Eye (tissue), 1 donor: Measurements from ENCODE around the gene NKD1.
A peak's percentile ranks its signal among the peaks of the same experiment; 100 is the strongest.

Experiments
- DNase-seq: peaks from one replicate; pipeline ENCODE4 v3.0.0-alpha.2; 2015

NKD1 gene

GRCh38 chr16:50602531-50603205 is 54.5 kb downstream of the NKD1 start:
- no peak for DNase-seq

GRCh38 chr16:50603206-50604064 is 55.2 kb downstream of the NKD1 start:
- DNase-seq: peak; percentile 54

GRCh38 chr16:50604065-50604418 is 55.8 kb downstream of the NKD1 start:
- no peak for DNase-seq

GRCh38 chr16:50604610-50605009 is 56.4 kb downstream of the NKD1 start:
- no peak for DNase-seq

- DNase-seq: no peak
These were observed 57.7 kb downstream of the NKD1 start for GRCh38 chr16:50605733-50606430.

- no peak for DNase-seq
These were observed 58.3 kb downstream of the NKD1 start for GRCh38 chr16:50606431-50607050.

DNA sequence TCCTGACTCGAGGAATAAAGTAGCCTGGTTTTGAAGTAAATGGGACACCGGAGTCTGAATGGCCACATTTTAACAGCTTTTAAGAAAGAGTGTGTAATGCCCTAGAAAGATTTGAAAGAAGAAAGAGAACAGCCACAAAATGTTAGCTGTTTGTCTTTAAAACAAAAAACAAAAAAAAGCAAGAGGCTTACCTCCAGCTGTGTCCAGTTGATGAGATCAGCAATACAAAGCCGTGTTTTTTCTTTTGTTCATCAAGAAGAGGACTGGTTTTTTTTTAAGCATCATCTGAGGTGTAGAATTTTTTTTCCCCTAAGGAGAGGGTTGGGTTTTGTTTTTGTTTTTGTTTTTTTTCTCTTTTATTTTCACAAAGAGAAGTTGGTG is 58.8 kb downstream of the NKD1 start:
- no peak for DNase-seq

GRCh38 chr16:50607447-50607846 is 59.3 kb downstream of the NKD1 start:
- DNase-seq: no peak

DNA sequence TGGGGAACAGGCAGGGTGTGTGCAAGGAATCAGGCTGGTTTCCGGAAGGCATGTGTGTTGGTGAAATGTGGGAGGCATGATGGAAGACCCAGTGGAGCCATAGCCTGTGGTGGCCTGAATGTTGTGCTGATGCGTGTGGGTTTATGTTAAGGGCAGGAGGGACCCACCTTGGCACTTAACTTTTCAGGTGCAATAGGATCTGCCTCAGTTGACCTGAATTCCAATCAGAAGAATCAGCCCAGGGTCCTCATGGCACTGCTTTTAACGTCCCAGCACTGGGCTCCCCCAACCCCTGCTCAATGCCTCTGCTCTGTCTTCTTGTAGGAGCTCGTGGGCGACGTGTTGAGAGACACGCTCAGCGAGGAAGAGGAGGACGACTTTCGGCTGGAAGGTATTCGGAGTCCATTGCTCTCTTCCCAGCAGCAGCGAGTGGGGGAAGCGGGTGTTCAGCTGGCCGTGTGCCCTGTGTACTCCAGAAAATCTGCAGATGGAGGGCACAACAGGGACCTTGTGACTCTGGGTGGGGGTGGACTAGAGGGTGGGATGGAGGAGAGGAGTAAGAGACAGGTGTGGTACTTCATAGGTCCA is 59.9 kb downstream of the NKD1 start:
- no peak for DNase-seq

- no peak for DNase-seq
These were observed 60.9 kb downstream of the NKD1 start for GRCh38 chr16:50609049-50609448.

DNA sequence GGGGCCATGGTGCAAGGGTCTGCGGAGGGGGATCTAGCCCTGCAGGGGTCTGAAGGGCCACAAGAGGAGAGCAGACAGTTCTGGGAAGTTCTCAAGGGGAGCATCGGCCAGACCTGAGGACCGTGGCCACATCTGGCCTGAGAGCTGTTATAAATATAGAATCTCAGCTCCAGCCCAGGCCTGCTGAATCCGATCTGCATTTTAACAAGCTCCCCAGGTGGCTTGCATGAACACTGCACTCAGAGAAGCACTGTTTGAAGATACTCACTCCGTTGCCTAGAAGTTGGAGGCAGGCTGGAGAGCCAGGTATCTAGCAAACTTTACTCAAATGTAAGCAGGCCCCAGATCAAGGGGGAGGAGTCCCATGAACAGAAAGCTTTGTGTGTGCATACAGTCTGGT is 61.3 kb downstream of the NKD1 start:
- DNase-seq: no peak

GRCh38 chr16:50610331-50611262 is 62.4 kb downstream of the NKD1 start:
- DNase-seq: peak; percentile 67

DNA sequence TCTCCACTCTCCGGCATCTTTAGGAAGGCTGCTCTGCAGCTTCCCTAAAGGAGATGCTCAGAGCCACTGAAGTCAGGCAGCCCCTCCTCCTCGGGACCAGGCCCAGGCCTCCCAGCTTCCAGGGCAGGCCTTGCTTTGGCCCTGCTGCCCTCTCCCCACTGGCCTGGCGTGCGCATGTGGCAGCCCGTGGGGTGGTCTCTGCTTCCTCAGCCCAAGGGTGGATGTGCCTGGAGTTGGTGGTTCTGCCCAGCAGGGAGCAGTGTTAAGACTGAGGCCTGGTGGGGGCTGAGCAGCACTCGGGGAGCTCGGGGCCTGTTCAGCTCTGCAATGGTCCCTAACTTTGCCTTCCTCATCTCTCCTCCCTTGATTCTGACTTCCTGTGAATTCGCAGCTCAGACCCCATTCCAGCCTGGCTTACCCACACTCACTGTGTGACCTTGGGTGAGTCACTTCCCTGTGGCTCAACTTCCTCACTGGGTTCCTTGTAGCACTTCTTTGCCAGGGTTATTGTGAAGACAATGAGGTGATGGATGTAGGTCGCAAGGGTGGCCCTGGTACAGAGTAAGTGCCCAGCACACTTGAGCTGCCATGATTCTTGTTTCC is 63.2 kb downstream of the NKD1 start:
- no peak for DNase-seq

GRCh38 chr16:50611995-50612848 is 64.0 kb downstream of the NKD1 start:
- no peak for DNase-seq

DNA sequence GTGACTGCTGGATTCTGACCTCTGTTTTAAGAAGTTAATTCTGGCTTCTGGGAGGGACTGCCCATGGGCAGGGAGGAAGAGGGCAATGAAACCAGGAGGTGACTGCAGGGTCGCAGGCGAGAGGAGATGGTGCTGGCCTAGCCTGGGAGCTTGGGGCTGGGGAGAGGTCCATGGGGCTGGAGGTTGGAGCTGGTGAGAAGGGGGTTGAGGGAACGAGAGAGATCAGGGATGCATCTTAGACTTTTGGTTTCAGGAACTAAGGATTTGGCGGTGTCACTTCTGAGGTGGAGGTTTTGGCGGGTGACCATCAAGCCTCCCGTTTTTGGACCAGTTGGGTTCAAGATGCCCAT is 64.6 kb downstream of the NKD1 start:
- DNase-seq: no peak

GRCh38 chr16:50613281-50613963 is 65.2 kb downstream of the NKD1 start:
- DNase-seq: peak; percentile 59

DNA sequence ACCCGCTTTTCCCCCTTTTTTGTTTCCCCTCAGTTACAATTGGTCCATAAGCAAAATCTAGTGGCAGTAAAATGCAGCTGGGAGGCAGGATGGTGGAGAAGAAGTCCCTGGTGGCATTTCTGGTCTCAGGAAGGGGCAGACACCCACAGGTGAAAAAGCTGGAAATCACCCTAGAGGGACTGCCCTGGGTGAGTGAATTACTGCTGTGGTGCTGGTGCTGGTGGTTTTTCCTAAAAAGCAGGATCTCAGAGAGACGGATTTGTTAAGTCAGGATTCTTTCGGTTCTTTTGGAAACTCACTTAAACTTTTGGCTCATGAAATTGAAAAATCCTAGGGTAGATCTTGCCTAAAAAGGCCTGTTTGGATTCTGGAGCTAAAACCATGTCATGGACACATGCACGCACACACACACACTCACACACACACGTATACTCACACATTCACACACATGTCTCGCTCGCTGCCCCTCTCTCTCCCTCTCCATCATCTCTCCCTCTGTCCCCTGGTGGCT is 65.8 kb downstream of the NKD1 start:
- no peak for DNase-seq

GRCh38 chr16:50614955-50615724 is 66.9 kb downstream of the NKD1 start:
- no peak for DNase-seq

- peak; percentile 38 for DNase-seq
These were observed 67.7 kb downstream of the NKD1 start for GRCh38 chr16:50615891-50616290.
